Colonic mucosa (tissue), 4 donors: ENCODE results near the gene THAP7. TPM values are rescaled to one million over a fixed set of nuclear protein-coding genes. Genes with fewer than 3 reads are reported as not detected.

ENCODE experiments used
- DNase-seq: peaks from one replicate; pipeline ENCODE4 v3.0.0-alpha.2; 2020
- H3K27ac ChIP-seq: fragments of 200-600 bp; one replicate; pipeline ENCODE4 v1.8.0; 2021
- H3K27me3 ChIP-seq: fragments of 200-600 bp; one replicate; pipeline ENCODE4 v1.8.0; 2021
- H3K36me3 ChIP-seq: fragments of 200-600 bp; one replicate; pipeline ENCODE4 v1.8.0; 2021
- H3K4me1 ChIP-seq: fragments of 200-600 bp; one replicate; pipeline ENCODE4 v1.8.0; 2021; ENCODE audit warnings: mild to moderate bottlenecking
- H3K4me3 ChIP-seq: fragments of 200-600 bp; one replicate; pipeline ENCODE4 v1.8.0; 2021
- H3K9ac ChIP-seq, 2 donors: one replicate each; pipeline ENCODE4 v1.7.0; 2013; ENCODE audit warnings: control low read depth in 2 of 2, low read depth in 2 of 2, low read length in 2 of 2
- H3K9me3 ChIP-seq: fragments of 200-600 bp; one replicate; pipeline ENCODE4 v1.8.0; 2021
- CTCF ChIP-seq: fragments of 200-600 bp; IDR thresholded peaks from one replicate; pipeline ENCODE4 v1.8.0; 2022; ENCODE audit warnings: antibody characterized with exemption, mild to moderate bottlenecking
- intact Hi-C: fragments of 100-400 bp; cut with DNase I; formaldehyde crosslinking; loops from one replicate; pipeline ENCODE4 v1.14.1; 2022
- total RNA-seq, 2 donors: library from RNA; stranded (reverse); fragmentation: NEBNext Ultra II Directional in 1 of 2; extraction: Animal tissue kit (Norgen Biotek cat#: 25700) in 1 of 2; gene quantifications; one replicate each; pipeline ENCODE4 v1.2.1, GENCODE V29; 2021
- donor health status: healthy.
- donor health status: DM: no; HTN: no; CAD: no.
- donor health status: DM: no; HTN: no; CAD: no.

The THAP7 gene
- total RNA-seq, 2 donors from 2014 or later, result 12.9 to 23.3 TPM

GRCh38 chr22:20963201-20964052 is 38.5 kb downstream of the THAP7 start:
- H3K4me3 ChIP-seq, result no peak overlapping the region
- H3K9ac ChIP-seq, result peak overlapping the region in 1 of 2 donors; percentile 49
- DNase-seq, result no peak
- H3K27me3 ChIP-seq, result no peaks in the 10 kb centered on the region
- no peak for TF ChIP-seq CTCF
- no peaks in the 10 kb centered on the region for H3K9me3 ChIP-seq
- H3K36me3 ChIP-seq, result no peaks in the 10 kb centered on the region
- intact Hi-C loops, result loop anchor here (10.0 kb wide), 1 partner anchor 89 kb away; no protein-coding TSS in a partner anchor
- no peak overlapping the region for H3K27ac ChIP-seq
- peaks cover 9% of the 10 kb centered on the region for H3K4me1 ChIP-seq

- no peak overlapping the region for H3K4me3 ChIP-seq
- peaks cover 9% of the 10 kb centered on the region for H3K4me1 ChIP-seq
- no peak for TF ChIP-seq CTCF
- no peaks in the 10 kb centered on the region for H3K27me3 ChIP-seq
- DNase-seq, result no peak
- no peaks in the 10 kb centered on the region for H3K36me3 ChIP-seq
- no peak overlapping the region for H3K9ac ChIP-seq
- no peaks in the 10 kb centered on the region for H3K9me3 ChIP-seq
- intact Hi-C loops, result loop anchor here (10.0 kb wide), 1 partner anchor 88 kb away; no protein-coding TSS in a partner anchor
- H3K27ac ChIP-seq, result no peak overlapping the region
These were observed 39.4 kb downstream of the THAP7 start for GRCh38 chr22:20962491-20962945.

- no peak for TF ChIP-seq CTCF
- intact Hi-C loops, result loop anchor here (10.0 kb wide), 1 partner anchor 86 kb away; no protein-coding TSS in a partner anchor
- no peak overlapping the region for H3K27ac ChIP-seq
- H3K27me3 ChIP-seq, result no peaks in the 10 kb centered on the region
- H3K9me3 ChIP-seq, result no peaks in the 10 kb centered on the region
- peaks cover 6% of the 10 kb centered on the region for H3K4me1 ChIP-seq
- DNase-seq, result no peak
- H3K9ac ChIP-seq, result no peak overlapping the region
- no peaks in the 10 kb centered on the region for H3K36me3 ChIP-seq
- H3K4me3 ChIP-seq, result no peak overlapping the region
These were observed 41.3 kb downstream of the THAP7 start for GRCh38 chr22:20960609-20961008.

GRCh38 chr22:20959578-20960461 is 42.1 kb downstream of the THAP7 start:
- DNase-seq, result no peak
- Histone ChIP-seq H3K36me3 (no peaks in the 10 kb centered on the region), H3K27ac (no peak overlapping the region), H3K4me3 (no peak overlapping the region), H3K9me3 (no peaks in the 10 kb centered on the region), H3K27me3 (no peaks in the 10 kb centered on the region), H3K4me1 (peaks cover 6% of the 10 kb centered on the region), H3K9ac (no peak overlapping the region)
- intact Hi-C loops, result loop anchor here (10.0 kb wide), 1 partner anchor 85 kb away; no protein-coding TSS in a partner anchor
- no peak for TF ChIP-seq CTCF
